Glomerular visceral epithelial cell (primary cell): ENCODE results near the gene ISG15.

Experiments used
- DNase-seq: peaks from one replicate; pipeline ENCODE4 v3.0.0-alpha.2; 2016; ENCODE audit errors: extremely low spot score

The ISG15 gene

DNA sequence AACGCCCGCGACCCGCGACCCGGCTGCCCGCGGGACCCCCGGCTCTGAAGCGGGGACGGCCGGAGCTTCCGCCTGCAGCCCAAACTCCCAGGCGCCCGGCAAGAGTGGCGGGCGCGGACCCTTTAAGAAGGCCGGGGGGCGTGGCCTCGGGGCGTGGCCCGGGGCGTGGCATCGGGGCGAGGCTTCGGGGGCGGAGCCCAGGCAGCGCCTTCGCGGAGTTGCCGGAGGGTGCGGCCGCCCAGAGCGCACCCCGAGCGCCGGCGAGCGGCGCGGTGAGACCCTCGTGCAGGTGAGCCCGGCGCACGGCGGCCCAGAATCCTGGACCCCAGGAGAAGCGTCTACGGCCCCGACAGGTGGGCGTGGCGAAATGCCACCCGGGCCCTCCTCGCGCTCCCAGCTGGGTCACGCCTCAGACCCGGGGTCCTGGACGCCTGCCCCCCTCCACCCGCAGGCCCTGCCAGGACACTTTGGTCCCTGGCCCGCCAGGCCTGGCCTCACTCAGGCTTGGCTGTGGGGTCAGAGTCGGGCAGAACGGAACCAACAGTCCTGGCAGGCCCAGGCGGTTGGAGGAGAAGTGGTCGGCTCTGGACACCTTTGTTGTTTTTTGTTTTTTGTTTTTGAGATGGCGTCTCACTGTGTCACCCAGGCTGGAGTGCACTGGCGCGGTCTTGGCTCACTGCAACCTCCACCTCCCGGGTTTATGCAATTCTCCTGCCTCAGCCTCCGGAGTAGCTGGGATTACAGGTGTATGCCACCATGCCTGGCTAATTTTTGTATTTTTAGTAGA, 46.4 kb downstream of the ISG15 start:
- peak; percentile 84 for DNase-seq

DNA sequence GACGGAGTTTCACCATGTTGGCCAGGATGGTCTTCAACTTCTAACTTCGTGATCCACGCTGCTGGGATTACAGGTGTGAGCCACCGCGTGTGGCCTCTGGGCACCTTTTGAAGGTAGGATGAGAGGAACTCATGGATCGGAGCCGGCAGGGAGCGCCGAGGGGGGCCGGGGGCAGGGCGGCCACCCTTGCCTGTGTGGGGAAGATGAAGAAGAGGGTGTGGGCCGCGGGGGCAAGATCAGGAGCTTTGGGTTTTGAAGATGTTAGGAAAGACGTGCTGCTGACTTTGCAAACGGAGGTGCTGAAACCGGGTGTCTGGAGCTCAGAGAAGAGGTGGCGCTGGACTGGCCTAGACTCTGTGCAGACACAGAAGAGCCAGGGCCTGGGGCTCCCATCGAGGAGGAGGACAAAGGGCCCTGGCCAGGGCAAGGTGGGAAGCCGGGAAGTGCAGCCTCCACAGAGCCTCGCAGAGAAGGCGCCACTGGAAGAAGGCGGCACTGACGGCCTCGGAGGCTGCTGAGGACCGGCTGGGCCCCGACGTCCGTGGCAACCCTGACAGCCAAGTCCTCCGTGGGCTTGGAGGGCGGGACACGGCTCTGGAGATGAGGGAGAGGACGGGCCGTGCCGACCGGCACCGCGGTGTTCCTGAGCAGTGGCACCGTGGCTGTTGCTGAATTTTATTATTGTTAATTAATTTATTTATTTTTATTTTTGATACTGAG, 47.1 kb downstream of the ISG15 start:
- no peak for DNase-seq

DNA sequence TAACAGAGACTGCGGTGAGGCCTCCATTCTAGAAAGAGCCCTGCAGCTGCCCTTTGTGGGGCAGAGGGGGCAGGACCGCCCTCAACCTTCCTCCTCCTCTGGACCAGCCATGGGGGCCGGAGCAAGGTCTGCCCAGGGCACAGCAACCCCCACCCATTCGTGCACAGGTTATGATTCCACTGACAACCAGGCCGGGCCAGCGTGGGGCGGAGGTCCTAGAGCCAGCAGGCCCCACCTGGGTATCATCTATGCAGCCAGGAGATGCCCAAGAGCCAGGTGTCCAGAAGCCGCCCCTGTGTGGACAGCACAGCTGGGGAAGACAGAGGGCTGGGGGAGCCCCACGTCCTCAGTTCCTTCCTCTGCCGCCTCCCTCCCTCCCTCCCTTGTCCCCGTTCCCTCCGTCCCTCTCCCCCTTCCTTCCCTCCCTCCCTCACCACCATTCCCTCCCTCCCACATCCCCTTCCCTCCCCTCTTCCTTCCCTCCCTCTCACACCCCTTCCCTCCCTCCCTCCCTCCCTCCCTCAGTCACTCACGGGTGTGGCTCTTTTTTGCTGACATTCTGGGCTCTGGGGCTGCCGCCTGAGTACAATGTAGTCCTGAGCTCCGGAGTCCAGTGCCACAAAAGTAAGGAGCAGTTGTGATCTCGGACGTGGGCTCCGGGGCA, 48.5 kb downstream of the ISG15 start:
- DNase-seq: no peak

DNA sequence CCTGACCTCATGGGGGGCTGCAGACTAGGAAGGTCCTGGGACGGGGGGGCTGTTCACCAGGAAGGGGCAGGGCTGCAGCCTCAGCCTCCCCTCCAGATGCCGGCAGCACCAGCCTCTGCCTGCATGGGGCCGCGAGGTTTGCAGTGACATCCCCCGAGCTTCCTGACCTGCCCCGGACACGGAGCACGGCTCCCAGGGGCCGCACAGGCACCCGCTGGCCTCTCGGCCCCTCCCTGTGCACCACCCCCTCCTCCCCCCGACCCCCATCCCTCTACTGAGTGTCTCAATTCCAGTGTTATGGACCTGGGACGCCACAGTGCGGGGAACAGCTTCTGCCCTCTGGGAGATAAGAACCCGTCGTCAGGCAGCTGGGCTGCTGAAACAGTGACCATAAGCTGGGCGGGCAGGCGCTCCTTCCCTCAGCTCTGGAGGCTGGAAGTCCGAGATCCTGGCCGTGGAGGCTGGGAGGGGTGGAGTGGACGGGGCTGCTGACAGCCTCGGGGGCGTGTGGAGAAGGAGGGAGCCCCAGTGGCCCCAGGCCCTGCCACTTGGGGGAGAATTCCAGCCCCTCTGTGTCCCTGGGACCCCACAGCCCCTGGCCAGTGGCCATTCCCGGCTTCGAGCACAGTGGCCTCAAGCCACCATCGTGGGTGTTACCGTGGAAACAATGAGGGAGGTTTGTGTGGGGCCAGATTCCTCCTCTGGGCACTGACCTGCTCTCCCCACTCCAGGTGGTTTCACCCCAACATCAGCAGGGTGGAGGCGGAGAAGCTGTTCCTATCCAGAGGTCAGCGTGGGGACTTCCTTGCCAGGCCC, 49.3 kb downstream of the ISG15 start:
- no peak for DNase-seq

DNA sequence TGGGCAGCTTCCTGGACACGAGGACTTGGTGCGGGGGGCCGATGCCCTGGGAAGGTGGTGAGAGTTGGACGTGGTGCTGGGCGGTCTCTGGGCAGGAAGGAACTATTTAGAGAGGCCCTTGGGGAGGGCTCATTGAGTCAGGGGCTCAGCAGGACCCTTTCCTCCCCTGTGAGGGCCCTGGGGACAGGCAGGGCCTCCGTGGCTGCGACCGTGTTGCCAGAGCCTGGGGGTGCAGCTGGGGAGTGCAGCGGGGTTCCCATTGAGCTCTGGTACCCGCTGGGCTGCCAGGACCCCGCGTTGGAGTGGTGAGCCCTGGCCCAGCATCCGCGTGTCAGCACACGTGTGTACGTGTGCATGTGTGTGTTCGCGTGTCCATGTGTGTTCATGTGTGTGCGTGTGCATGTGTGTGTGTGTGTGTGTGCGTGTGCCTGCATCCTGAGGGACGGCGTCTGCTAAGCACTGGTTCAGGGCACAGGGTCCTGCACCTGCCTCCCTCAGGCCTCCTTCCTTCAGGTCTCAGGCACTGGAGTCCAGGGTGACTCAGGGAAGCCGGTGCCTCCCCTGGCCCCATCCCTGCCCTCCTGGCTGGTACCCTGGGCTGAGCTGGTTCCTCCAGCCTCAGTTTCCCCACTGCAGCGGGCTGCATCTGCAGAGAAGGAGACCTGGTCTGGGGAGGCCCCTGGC, 50.1 kb downstream of the ISG15 start:
- DNase-seq: no peak
